ENCODE results near the gene ASH1L.
"Not testable (repeated sequence)": the region's sequence is repeated elsewhere in the genome, so short reads cannot be mapped to it uniquely, and the experiment has no call there.

ASH1L gene

GRCh38 chr1:155590516-155591247 lies 28.1 kb upstream of the ASH1L start:
- H3K9me3 ChIP-seq (ENCODE audit: control insufficient read depth, insufficient read depth, low read length); H3K4me1 ChIP-seq (ENCODE audit: control insufficient read depth, insufficient read depth, low read length); H3K36me3 ChIP-seq (ENCODE audit: control insufficient read depth, insufficient read depth, low read length); H3K4me3 ChIP-seq (ENCODE audit: low read depth, low read length); H3K27me3 ChIP-seq (ENCODE audit: control insufficient read depth, insufficient read depth, low read length); H3K9ac ChIP-seq (ENCODE audit: low read depth, low read length): not testable (repeated sequence)

GRCh38 chr1:155589282-155589681 lies 26.7 kb upstream of the ASH1L start:
- not testable (repeated sequence) for H3K36me3 ChIP-seq (ENCODE audit: control insufficient read depth, insufficient read depth, low read length); H3K27me3 ChIP-seq (ENCODE audit: control insufficient read depth, insufficient read depth, low read length); H3K9me3 ChIP-seq (ENCODE audit: control insufficient read depth, insufficient read depth, low read length)

DNA sequence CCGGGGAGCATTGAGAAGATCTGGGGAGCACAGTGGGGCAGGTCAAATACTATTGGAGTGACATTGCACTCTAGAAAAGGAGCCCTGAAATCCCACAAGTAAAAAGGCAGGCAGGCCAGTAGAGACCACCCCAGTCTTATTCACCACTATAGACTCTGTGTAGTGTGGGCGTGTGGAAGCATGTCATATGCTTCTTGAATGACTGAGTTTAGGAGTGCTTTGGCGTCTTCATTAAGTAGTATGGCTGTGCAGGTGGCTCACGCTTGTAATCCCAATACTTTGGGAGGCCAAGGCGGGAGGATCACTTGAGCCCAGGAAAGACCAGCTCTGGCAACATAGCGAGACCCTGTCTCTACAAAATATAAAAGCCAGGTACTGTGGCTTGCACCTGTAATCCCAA lies 21.2 kb upstream of the ASH1L start:
- not testable (repeated sequence) for H3K27me3 ChIP-seq (ENCODE audit: control insufficient read depth, insufficient read depth, low read length); H3K4me1 ChIP-seq (ENCODE audit: control insufficient read depth, insufficient read depth, low read length); H3K4me3 ChIP-seq (ENCODE audit: low read depth, low read length)

More at GRCh38 chr1:155589282-155589681, 26.7 kb upstream of the ASH1L start:
- not testable (repeated sequence) for H3K4me3 ChIP-seq (ENCODE audit: low read depth, low read length); H3K9ac ChIP-seq (ENCODE audit: low read depth, low read length); H3K4me1 ChIP-seq (ENCODE audit: control insufficient read depth, insufficient read depth, low read length)

GRCh38 chr1:155575608-155576007 lies 13.0 kb upstream of the ASH1L start:
- H3K27me3 ChIP-seq (ENCODE audit: control insufficient read depth, insufficient read depth, low read length); H3K4me3 ChIP-seq (ENCODE audit: low read depth, low read length); H3K9me3 ChIP-seq (ENCODE audit: control insufficient read depth, insufficient read depth, low read length); H3K9ac ChIP-seq (ENCODE audit: low read depth, low read length); H3K4me1 ChIP-seq (ENCODE audit: control insufficient read depth, insufficient read depth, low read length); H3K36me3 ChIP-seq (ENCODE audit: control insufficient read depth, insufficient read depth, low read length): not testable (repeated sequence)

More for the DNA sequence above, 21.2 kb upstream of the ASH1L start:
- H3K9me3 ChIP-seq (ENCODE audit: control insufficient read depth, insufficient read depth, low read length); H3K36me3 ChIP-seq (ENCODE audit: control insufficient read depth, insufficient read depth, low read length); H3K9ac ChIP-seq (ENCODE audit: low read depth, low read length): not testable (repeated sequence)

- no peaks in the 10 kb centered on the region for H3K4me1 ChIP-seq (ENCODE audit: control insufficient read depth, insufficient read depth, low read length)
- no peak overlapping the region for H3K9ac ChIP-seq (ENCODE audit: low read depth, low read length)
- no peaks in the 10 kb centered on the region for H3K27me3 ChIP-seq (ENCODE audit: control insufficient read depth, insufficient read depth, low read length)
- H3K4me3 ChIP-seq (ENCODE audit: low read depth, low read length), result no peak overlapping the region
- H3K36me3 ChIP-seq (ENCODE audit: control insufficient read depth, insufficient read depth, low read length), result peaks cover 3% of the 10 kb centered on the region
- no peaks in the 10 kb centered on the region for H3K9me3 ChIP-seq (ENCODE audit: control insufficient read depth, insufficient read depth, low read length)
These were observed 11.5 kb upstream of the ASH1L start for GRCh38 chr1:155574077-155574476.

- Histone ChIP-seq H3K4me3 (ENCODE audit: low read depth, low read length) (no peak overlapping the region), H3K36me3 (ENCODE audit: control insufficient read depth, insufficient read depth, low read length) (peaks cover 3% of the 10 kb centered on the region), H3K4me1 (ENCODE audit: control insufficient read depth, insufficient read depth, low read length) (no peaks in the 10 kb centered on the region), H3K9me3 (ENCODE audit: control insufficient read depth, insufficient read depth, low read length) (no peaks in the 10 kb centered on the region), H3K27me3 (ENCODE audit: control insufficient read depth, insufficient read depth, low read length) (no peaks in the 10 kb centered on the region), H3K9ac (ENCODE audit: low read depth, low read length) (no peak overlapping the region)
These were observed 8.0 kb upstream of the ASH1L start for GRCh38 chr1:155570593-155570990.

DNA sequence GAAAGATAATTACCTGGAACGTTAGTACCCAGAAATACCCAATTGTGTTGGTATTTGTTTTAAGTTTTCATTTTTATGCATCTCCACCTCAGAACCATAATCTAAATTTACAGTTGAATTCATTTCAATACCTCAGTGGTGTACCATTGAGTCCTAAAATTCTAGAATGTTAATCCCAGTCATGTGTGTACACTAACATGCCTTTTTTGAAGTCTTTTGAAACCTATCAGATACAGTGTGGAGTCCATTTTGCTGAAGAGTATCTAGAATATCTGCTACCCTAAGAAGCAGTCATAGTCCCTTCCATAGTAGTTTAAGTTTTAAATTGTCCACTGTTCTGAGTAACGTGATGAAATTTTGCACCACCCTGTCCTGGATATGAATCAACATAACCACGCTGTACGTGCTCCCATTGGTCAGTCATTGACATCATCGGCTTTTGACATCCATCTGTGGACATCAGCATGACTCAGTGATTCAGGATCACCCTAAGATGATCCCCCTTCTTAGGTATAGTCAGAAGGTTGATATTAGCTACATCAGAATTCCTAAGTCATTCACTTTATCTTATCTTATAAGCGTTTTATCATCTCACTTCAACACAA lies 7.5 kb upstream of the ASH1L start:
- H3K4me1 ChIP-seq (ENCODE audit: control insufficient read depth, insufficient read depth, low read length), result no peaks in the 10 kb centered on the region
- H3K9ac ChIP-seq (ENCODE audit: low read depth, low read length), result no peak overlapping the region
- H3K36me3 ChIP-seq (ENCODE audit: control insufficient read depth, insufficient read depth, low read length), result peaks cover 3% of the 10 kb centered on the region
- no peaks in the 10 kb centered on the region for H3K27me3 ChIP-seq (ENCODE audit: control insufficient read depth, insufficient read depth, low read length)
- no peak overlapping the region for H3K4me3 ChIP-seq (ENCODE audit: low read depth, low read length)
- H3K9me3 ChIP-seq (ENCODE audit: control insufficient read depth, insufficient read depth, low read length), result no peaks in the 10 kb centered on the region

DNA sequence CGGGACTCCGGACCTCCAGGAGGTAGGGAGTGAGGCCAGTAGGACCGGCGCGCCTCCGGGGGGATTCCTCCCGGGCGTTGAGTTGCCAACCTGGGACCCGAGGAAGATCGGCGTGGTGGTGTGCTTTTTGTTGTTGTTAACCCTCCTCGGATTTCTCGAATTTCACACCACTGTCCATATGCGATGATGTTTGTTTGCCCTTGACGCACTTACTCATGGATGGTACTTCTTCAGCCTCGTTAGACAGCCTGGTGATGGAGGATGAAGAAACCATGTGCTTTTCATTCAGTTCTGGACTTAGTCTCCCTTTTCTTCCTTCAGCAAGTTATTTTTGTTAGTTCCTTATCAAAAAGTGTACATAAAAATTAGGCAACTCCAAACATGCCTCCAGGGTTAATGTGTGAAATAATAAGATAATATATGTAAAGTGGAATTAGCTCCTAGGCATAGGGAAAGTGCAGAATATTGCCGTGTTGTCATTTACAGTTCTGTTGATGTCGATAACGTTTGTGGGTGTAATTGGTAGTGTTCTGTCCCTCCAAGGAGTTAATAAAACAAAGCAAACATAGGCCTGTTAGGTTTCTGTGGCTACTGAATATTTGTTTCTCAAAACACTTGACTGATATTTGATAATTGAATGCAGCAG lies 897 bp upstream of the ASH1L start:
- H3K9me3 ChIP-seq (ENCODE audit: control insufficient read depth, insufficient read depth, low read length); H3K36me3 ChIP-seq (ENCODE audit: control insufficient read depth, insufficient read depth, low read length); H3K27me3 ChIP-seq (ENCODE audit: control insufficient read depth, insufficient read depth, low read length); H3K4me1 ChIP-seq (ENCODE audit: control insufficient read depth, insufficient read depth, low read length): not testable (repeated sequence)
- H3K9ac ChIP-seq (ENCODE audit: low read depth, low read length), result peak overlapping the region; percentile 98
- peak overlapping the region; percentile 95 for H3K4me3 ChIP-seq (ENCODE audit: low read depth, low read length)

DNA sequence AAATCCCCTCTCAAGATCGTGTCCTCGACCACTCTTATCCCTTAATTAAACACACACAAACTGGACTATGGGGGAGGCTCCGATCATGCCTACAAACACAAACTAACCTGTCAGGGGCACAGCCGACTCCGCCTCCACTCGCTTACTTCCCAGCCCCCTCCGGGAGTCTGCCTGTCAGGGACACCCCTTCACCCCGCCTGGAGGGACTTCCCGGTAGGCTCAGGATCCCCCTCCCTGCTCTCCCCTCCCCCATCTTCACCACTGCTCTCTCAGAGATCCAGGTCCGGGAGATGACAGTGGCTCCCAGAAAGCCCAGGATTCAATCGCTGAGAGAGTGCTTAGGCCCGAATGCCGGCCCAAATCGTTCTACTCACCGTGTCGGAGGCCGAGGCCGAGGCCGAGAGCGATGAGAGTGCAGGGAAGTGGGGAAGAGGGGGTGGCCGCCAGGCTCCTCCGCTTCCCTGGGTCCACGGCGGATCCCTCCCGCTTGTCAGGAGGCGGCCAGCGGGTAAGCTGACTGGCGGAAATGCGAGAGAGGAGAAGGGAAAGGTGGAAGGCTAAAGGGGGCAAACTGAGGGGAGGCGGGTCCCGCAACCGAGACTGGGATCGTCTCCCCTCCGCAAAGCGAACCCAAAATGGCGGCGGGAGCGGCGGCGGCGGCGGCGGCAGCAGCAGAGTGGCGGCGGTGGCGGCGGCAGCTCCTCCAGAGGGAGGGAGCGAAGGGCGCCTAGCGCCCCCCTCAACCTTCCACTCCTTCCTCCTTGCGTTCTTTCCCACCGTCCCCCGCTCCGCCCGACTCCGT lies 623 bp downstream of the ASH1L start:
- H3K4me1 ChIP-seq (ENCODE audit: control insufficient read depth, insufficient read depth, low read length); H3K27me3 ChIP-seq (ENCODE audit: control insufficient read depth, insufficient read depth, low read length); H3K9me3 ChIP-seq (ENCODE audit: control insufficient read depth, insufficient read depth, low read length); H3K36me3 ChIP-seq (ENCODE audit: control insufficient read depth, insufficient read depth, low read length): not testable (repeated sequence)
- peak overlapping the region; percentile 89 for H3K4me3 ChIP-seq (ENCODE audit: low read depth, low read length)
- H3K9ac ChIP-seq (ENCODE audit: low read depth, low read length), result peak overlapping the region; percentile 89

- Histone ChIP-seq H3K4me3 (ENCODE audit: low read depth, low read length) (no peak overlapping the region), H3K4me1 (ENCODE audit: control insufficient read depth, insufficient read depth, low read length) (no peaks in the 10 kb centered on the region), H3K27me3 (ENCODE audit: control insufficient read depth, insufficient read depth, low read length) (no peaks in the 10 kb centered on the region), H3K36me3 (ENCODE audit: control insufficient read depth, insufficient read depth, low read length) (no peaks in the 10 kb centered on the region), H3K9ac (ENCODE audit: low read depth, low read length) (no peak overlapping the region), H3K9me3 (ENCODE audit: control insufficient read depth, insufficient read depth, low read length) (no peaks in the 10 kb centered on the region)
These were observed 6.7 kb downstream of the ASH1L start for GRCh38 chr1:155555915-155556314.

GRCh38 chr1:155553349-155553748 lies 9.3 kb downstream of the ASH1L start:
- Histone ChIP-seq H3K4me3 (ENCODE audit: low read depth, low read length) (no peak overlapping the region), H3K27me3 (ENCODE audit: control insufficient read depth, insufficient read depth, low read length) (no peaks in the 10 kb centered on the region), H3K9ac (ENCODE audit: low read depth, low read length) (no peak overlapping the region), H3K36me3 (ENCODE audit: control insufficient read depth, insufficient read depth, low read length) (no peaks in the 10 kb centered on the region), H3K9me3 (ENCODE audit: control insufficient read depth, insufficient read depth, low read length) (no peaks in the 10 kb centered on the region), H3K4me1 (ENCODE audit: control insufficient read depth, insufficient read depth, low read length) (peaks cover 3% of the 10 kb centered on the region)

All from iPS-15b (cell line).